ENCODE results near the gene EIF4ENIF1.
A peak's percentile ranks its signal among the peaks of the same experiment; 100 is the strongest.

DNA sequence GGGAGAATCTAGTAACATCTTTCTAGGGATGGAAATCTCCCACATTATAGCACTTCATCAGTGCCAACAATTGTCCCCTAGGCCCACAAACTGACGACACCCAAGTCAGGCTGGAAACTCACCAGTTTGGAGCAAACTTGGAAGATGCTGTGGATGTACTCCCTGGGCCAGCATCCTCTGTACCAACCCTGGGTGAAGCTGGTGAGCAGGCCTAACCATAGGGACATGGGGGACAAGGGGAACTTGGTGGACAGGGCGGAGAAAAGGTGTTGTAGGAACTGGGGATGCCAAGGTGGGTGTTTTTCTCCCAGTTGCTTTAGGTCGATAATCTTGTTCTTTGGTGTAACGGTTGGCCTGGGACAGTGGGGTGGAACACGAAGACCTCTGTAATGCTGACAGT is 48.0 kb downstream of the EIF4ENIF1 start:
- TF ChIP-seq EZH2 (IDR thresholded peaks at IDR 0.05) (no peak), POLR2AphosphoS5 (IDR thresholded peaks at IDR 0.05; ENCODE audit: borderline replicate concordance, low read depth, low read length) (0 out of 2 replicates have a peak, but pooled peaks have one; percentile 10)

Measured in SK-N-MC (cell line).